HG03521 (cell line): ENCODE measurements around the gene PLEKHH2.

Source experiments
- ATAC-seq: cut with Tn5 transposase; IDR thresholded peaks from one replicate; pipeline ENCODE4 v1.9.1; 2021; ENCODE audit warnings: mild to moderate bottlenecking, moderate library complexity; ENCODE audit not compliant: unreplicated experiment

The PLEKHH2 gene

GRCh38 chr2:43754180-43754579, 117.1 kb downstream of the PLEKHH2 start:
- no peak for ATAC-seq

- ATAC-seq: no peak
These were observed 121.7 kb downstream of the PLEKHH2 start for GRCh38 chr2:43758739-43759138.

GRCh38 chr2:43759195-43759594, 122.1 kb downstream of the PLEKHH2 start:
- no peak for ATAC-seq

- ATAC-seq: no peak
These were observed 125.2 kb downstream of the PLEKHH2 start for GRCh38 chr2:43762286-43762685.

GRCh38 chr2:43763091-43763490, 126.0 kb downstream of the PLEKHH2 start:
- ATAC-seq: no peak

GRCh38 chr2:43764086-43764705, 127.1 kb downstream of the PLEKHH2 start:
- ATAC-seq: no peak

GRCh38 chr2:43766006-43766405, 128.9 kb downstream of the PLEKHH2 start:
- ATAC-seq: no peak

GRCh38 chr2:43773876-43774613, 137.0 kb downstream of the PLEKHH2 start, which contains the start of gene DYNC2LI1:
TSS of gene DYNC2LI1 (plus strand) at chr2:43774039. CDS start at chr2:43774139, 100 bp downstream.
- peak; percentile 99 for ATAC-seq

- ATAC-seq: no peak
These were observed 137.6 kb downstream of the PLEKHH2 start for GRCh38 chr2:43774617-43775016.

- no peak for ATAC-seq
These were observed 139.3 kb downstream of the PLEKHH2 start for GRCh38 chr2:43776324-43776723.

- ATAC-seq: no peak
These were observed 140.4 kb downstream of the PLEKHH2 start for GRCh38 chr2:43777306-43777926.

GRCh38 chr2:43778233-43778632, 141.2 kb downstream of the PLEKHH2 start:
- no peak for ATAC-seq

- no peak for ATAC-seq
These were observed 150.8 kb downstream of the PLEKHH2 start for GRCh38 chr2:43787895-43788294.

- ATAC-seq: no peak
These were observed 151.6 kb downstream of the PLEKHH2 start for GRCh38 chr2:43788646-43789045.

- no peak for ATAC-seq
These were observed 153.1 kb downstream of the PLEKHH2 start for GRCh38 chr2:43790147-43790546.

- ATAC-seq: no peak
These were observed 154.1 kb downstream of the PLEKHH2 start for GRCh38 chr2:43791035-43791765.

GRCh38 chr2:43792653-43793052, 155.6 kb downstream of the PLEKHH2 start:
- no peak for ATAC-seq

GRCh38 chr2:43794956-43795355, 157.9 kb downstream of the PLEKHH2 start:
- ATAC-seq: no peak

GRCh38 chr2:43796206-43796605, 159.1 kb downstream of the PLEKHH2 start:
- no peak for ATAC-seq

- ATAC-seq: no peak
These were observed 161.2 kb downstream of the PLEKHH2 start for GRCh38 chr2:43798300-43798699.

- no peak for ATAC-seq
These were observed 163.8 kb downstream of the PLEKHH2 start for GRCh38 chr2:43800894-43801293.
